K562 (cell line): Measurements from ENCODE around the gene MDFIC2. TPM values are rescaled to one million over a fixed set of nuclear protein-coding genes. Genes with fewer than 3 reads are reported as not detected.

Experiments
- ATAC-seq: fragments of 200-7000 bp; cut with Tn5 transposase; 3 replicates; pipeline ENCODE4 v1.9.1; 2020; ENCODE audit warnings: moderate library complexity
- BruUV-seq: library from RNA; stranded (reverse); fragments of 400-500 nt; replicated peaks from 2 replicates; lab custom pipeline; 2021; lab: Mats Ljungman, UMichigan
- CTCF ChIA-PET: fragments of 300-600 bp; formaldehyde crosslinking; extraction: SDS; loops from one replicate; lab custom pipeline; 2021; ENCODE audit warnings: low intra/inter-chr PET ratio; lab: Yijun Ruan, JAX
- POLR2A ChIA-PET: fragments of 300-600, 350-650 bp; sonication (Branson Sonifier 250); formaldehyde crosslinking; extraction: SDS; loops from one replicate; lab custom pipeline; 2021; ENCODE audit warnings: antibody characterized with exemption, inconsistent platforms; lab: Yijun Ruan, JAX
- DNase-seq, 4 experiments: peaks; one replicate each; pipeline versions ENCODE4 v3.0.0 to v3.0.0-alpha.2; 2011 to 2018; ENCODE audit warnings: low spot score in 3 of 4, mixed read lengths in 3 of 4; ENCODE audit errors: extremely low read depth in 1 of 4
- FAIRE-seq: peaks from 2 replicates; lab custom pipeline; 2011; peaks lifted over from hg19 to GRCh38; lab: Jason Lieb, UNC
- H2AFZ ChIP-seq: 2 replicates; pipeline ENCODE4 v1.6.0; 2011; ENCODE audit warnings: low read depth, low read length, control low read depth, inconsistent platforms
- H3K27ac ChIP-seq: fragments of 200-600 bp; 3 replicates; pipeline ENCODE4 v1.8.0; 2011; ENCODE audit warnings: low read depth, mild to moderate bottlenecking, control low read depth, inconsistent platforms, low read length, moderate library complexity, mixed read lengths; ENCODE audit errors: extremely low read depth
- H3K27me3 ChIP-seq, 2 experiments: fragments of 300-600 bp in 1 of 2; 2 replicates in 1 of 2; 3 replicates in 1 of 2; pipeline versions ENCODE4 v1.6.0 to v1.8.0; 2011; ENCODE audit warnings: inconsistent platforms in 2 of 2, low read length in 2 of 2, mild to moderate bottlenecking in 1 of 2, mixed read lengths in 1 of 2, moderate library complexity in 1 of 2; ENCODE audit not compliant: control insufficient read depth in 2 of 2, insufficient read depth in 2 of 2
- H3K36me3 ChIP-seq: fragments of 300-600 bp; 3 replicates; pipeline ENCODE4 v1.8.0; 2011; ENCODE audit warnings: mild to moderate bottlenecking, low read length, inconsistent platforms; ENCODE audit not compliant: control insufficient read depth, insufficient read depth
- H3K4me1 ChIP-seq, 2 experiments: fragments of 200-600 bp in 1 of 2; replicated peaks in 1 of 2; 2 replicates in 1 of 2; 3 replicates in 1 of 2; pipeline versions ENCODE4 v1.5.1 to v1.8.0; 2011; ENCODE audit warnings: inconsistent platforms in 2 of 2, low read length in 2 of 2, mild to moderate bottlenecking in 1 of 2, mixed read lengths in 1 of 2, moderate library complexity in 1 of 2; ENCODE audit not compliant: control insufficient read depth in 2 of 2, insufficient read depth in 2 of 2
- H3K4me2 ChIP-seq: 2 replicates; pipeline ENCODE4 v1.6.1; 2011; ENCODE audit warnings: low read length, control low read depth, inconsistent platforms, mixed read lengths; ENCODE audit not compliant: insufficient read depth
- H3K4me3 ChIP-seq: fragments of 200-600 bp; sonication (generic), shearing (Covaris generic); 2 replicates; pipeline ENCODE4 v1.5.1; 2016; ENCODE audit warnings: control low read depth, inconsistent platforms
- H3K79me2 ChIP-seq: fragments of 200-600 bp; 3 replicates; pipeline ENCODE4 v1.8.0; 2011; ENCODE audit warnings: low read length, inconsistent platforms; ENCODE audit not compliant: control insufficient read depth, insufficient read depth
- H3K9ac ChIP-seq, 2 experiments: 2 replicates each; pipeline versions ENCODE4 v1.6.0 to v1.6.1; 2011; ENCODE audit warnings: low read depth in 2 of 2, low read length in 2 of 2, control low read depth in 1 of 2, inconsistent platforms in 1 of 2, mild to moderate bottlenecking in 1 of 2, mixed read lengths in 1 of 2; ENCODE audit not compliant: insufficient read depth in 1 of 2
- H3K9me1 ChIP-seq: one replicate; pipeline ENCODE4 v1.6.0; 2011; ENCODE audit warnings: inconsistent platforms, mild to moderate bottlenecking, low read length, moderate library complexity; ENCODE audit not compliant: control insufficient read depth, insufficient read depth
- H3K9me3 ChIP-seq: replicated peaks from 2 replicates; pipeline ENCODE4 v1.5.1; 2011; ENCODE audit warnings: low read depth, low read length, inconsistent platforms; ENCODE audit not compliant: control insufficient read depth, insufficient read depth
- H4K20me1 ChIP-seq: replicated peaks from 2 replicates; pipeline ENCODE4 v1.6.1; 2011; ENCODE audit warnings: low read length, inconsistent platforms, mixed read lengths; ENCODE audit not compliant: control insufficient read depth, insufficient read depth
- C11orf30 ChIP-seq: fragments of 450-650 bp; IDR thresholded peaks from 2 replicates; pipeline ENCODE4 v1.6.1; 2016; ENCODE audit warnings: low read depth, mild to moderate bottlenecking
- MAFF ChIP-seq: IDR thresholded peaks from 2 replicates; pipeline ENCODE4 v1.6.1; 2012; ENCODE audit warnings: low read length, improper control_type of control experiment
- MAFG ChIP-seq: fragments of 450-650 bp; conservative IDR thresholded peaks from 2 replicates; pipeline ENCODE4 v1.6.1; 2016; ENCODE audit warnings: missing genetic modification characterization, missing compliant biosample characterization
- MAFK ChIP-seq: IDR thresholded peaks from 2 replicates; pipeline ENCODE4 v1.6.1; 2011; ENCODE audit warnings: low read length, improper control_type of control experiment
- MBD2 ChIP-seq: sonication (generic); IDR thresholded peaks from 2 replicates; pipeline ENCODE4 v1.6.1; 2016; ENCODE audit warnings: low read depth, borderline replicate concordance
- NFXL1 ChIP-seq: fragments of 450-650 bp; formaldehyde crosslinking; IDR thresholded peaks from 2 replicates; pipeline ENCODE4 v1.4.0; 2021; ENCODE audit warnings: mild to moderate bottlenecking
- RNF219 ChIP-seq: fragments of 250-450 bp; sonication (Bioruptor Pico); IDR thresholded peaks from 2 replicates; pipeline ENCODE4 v1.5.0; 2022; ENCODE audit warnings: mild to moderate bottlenecking
- SMARCA4 ChIP-seq: fragments of 450-650 bp; IDR thresholded peaks from 2 replicates; pipeline ENCODE4 v1.6.1; 2016
- TSC22D4 ChIP-seq: fragments of 450-650 bp; IDR thresholded peaks from 2 replicates; pipeline ENCODE4 v1.6.1; 2016; ENCODE audit warnings: missing genetic modification characterization, missing biosample characterization, control low read depth
- ZFP30 ChIP-seq: fragments of 250-450 bp; sonication (Bioruptor Pico); IDR thresholded peaks from 2 replicates; pipeline ENCODE4 v1.8.0; 2022; ENCODE audit warnings: moderate library complexity, mild to moderate bottlenecking, inconsistent platforms, borderline replicate concordance
- ZNF174 ChIP-seq: fragments of 250-450 bp; sonication (Bioruptor Pico); IDR thresholded peaks from 2 replicates; pipeline ENCODE4 v1.4.0; 2020; ENCODE audit warnings: mild to moderate bottlenecking
- ZNF316 ChIP-seq: fragments of 450-650 bp; IDR thresholded peaks from 2 replicates; pipeline ENCODE4 v1.6.1; 2016
- WGBS: fragments of 100-300 bp; shearing (Covaris generic); methylation state at CpG from one replicate; pipeline ENCODE4 v1.1.6; 2016; ENCODE audit warnings: low coverage, mixed read lengths; ENCODE audit not compliant: insufficient coverage; ENCODE audit errors: missing lambda C conversion rate; 5-methylcytosine and 5-hydroxymethylcytosine counted together
- in situ Hi-C: fragments of 300-500 bp; cut with MboI; formaldehyde crosslinking; loops from 4 replicates; pipeline ENCODE4 v1.15.0; 2018; ENCODE audit warnings: inconsistent platforms, mixed read lengths
- intact Hi-C: fragments of 100-400 bp; cut with micrococcal nuclease; formaldehyde crosslinking; loops from 2 replicates; pipeline ENCODE4 v1.14.2; 2022
- polyA plus RNA-seq, 8 experiments: library from polyadenylated mRNA; depleted of rRNA in 4 of 8; stranded (reverse) in 5 of 8; unstranded in 3 of 8; fragments of >200 nt; fragmentation: Nextera tagmentation in 2 of 8; fragmentation: Illumina TruSeq in 1 of 8; extraction: Ambion mirVana in 2 of 8; extraction: Trizol in 1 of 8; gene quantifications; 2 replicates each; pipeline versions ENCODE4 v1.2.1 to v1.2.3, GENCODE V29; 2011 to 2014; ENCODE audit warnings: inconsistent platforms in 1 of 8, missing spikeins in 1 of 8
- total RNA-seq, 7 experiments: library from RNA; depleted of rRNA in 6 of 7; stranded (reverse); fragments of >200 nt in 6 of 7; fragmentation: Illumina TruSeq in 2 of 7; extraction: Trizol in 2 of 7; gene quantifications; 2 replicates each; pipeline versions ENCODE4 v1.2.1 to v1.2.3, GENCODE V29; 2011 to 2021; ENCODE audit warnings: low replicate concordance in 1 of 7

MDFIC2 gene
- total and polyA plus RNA-seq, 9 of the 15 experiments (the other 6 are each of a cell fraction or from before 2014, with no cell fraction given) = not detected

DNA sequence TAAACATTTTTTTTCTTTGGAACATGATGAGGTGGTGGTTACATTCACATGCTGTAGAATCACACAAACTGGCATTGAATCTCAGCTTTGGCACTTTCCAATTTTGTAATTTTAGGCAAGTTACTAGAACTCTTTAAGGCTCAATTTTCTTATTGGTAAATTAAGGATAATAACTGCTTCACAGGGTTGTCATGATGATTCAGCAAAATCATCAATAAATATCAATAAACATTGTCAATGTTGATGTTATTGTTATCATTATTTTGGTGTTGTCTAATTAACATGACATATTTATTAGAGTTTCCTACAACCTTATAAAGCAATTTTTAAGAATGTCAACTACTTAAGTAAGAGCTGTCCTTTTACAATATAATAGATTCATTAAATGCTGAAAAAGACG is 1.6 kb downstream of the MDFIC2 start:
- H3K79me2 ChIP-seq = no peaks in the 10 kb centered on the region
- H4K20me1 ChIP-seq = no peaks in the 10 kb centered on the region
- POLR2A ChIA-PET = no interaction called here
- no peak overlapping the region for H3K27ac ChIP-seq
- intact Hi-C loops (no loop called here), in situ Hi-C loops (no loop called here)
- no peak overlapping the region for H3K4me2 ChIP-seq
- CTCF ChIA-PET = no interaction called here
- DNase-seq (no peak), FAIRE-seq (no peak), ATAC-seq (no peak)
- TF ChIP-seq MAFF (peak; percentile 43; the same call in 1 of the 2 replicates), ZNF174 (CRISPR knock-in tag) (no peak), ZFP30 (no peak), ZNF316 (peak; percentile 72; the same call in 1 of the 2 replicates), MAFK (peak; percentile 18; the same call in 1 of the 2 replicates), MAFG (tag) (peak; percentile 59), MBD2 (no peak), NFXL1 (CRISPR knock-in tag) (no peak), TSC22D4 (tag) (no peak), C11orf30 (peak; percentile 30; the same call in 1 of the 2 replicates), SMARCA4 (no peak), RNF219 (CRISPR knock-in tag) (no peak)
- no peaks in the 10 kb centered on the region for H3K27me3 ChIP-seq
- no peak overlapping the region for H2AFZ ChIP-seq
- H3K9ac ChIP-seq = no peak overlapping the region
- BruUV-seq = no TSS peak
- no peaks in the 10 kb centered on the region for H3K4me1 ChIP-seq
- H3K9me3 ChIP-seq = no peaks in the 10 kb centered on the region
- H3K36me3 ChIP-seq = no peaks in the 10 kb centered on the region
- WGBS = 8% methylated on average over 1 of the region's 1 CpG
- no peaks in the 10 kb centered on the region for H3K9me1 ChIP-seq
- H3K4me3 ChIP-seq = no peak overlapping the region
